HL-60/S4 treated with retinoic acid at 250 ng/mL for 4 days and 3 days (cell line): Measurements from ENCODE around the gene RXFP3.
"Not testable (repeated sequence)": the region's sequence is repeated elsewhere in the genome, so short reads cannot be mapped to it uniquely, and the experiment has no call there.

Source experiments
- in situ Hi-C: fragments of 300-500 bp; cut with MboI; formaldehyde crosslinking; loops from 2 replicates; pipeline ENCODE4 v1.7.0; 2022; ENCODE audit warnings: low sequenced_read_pairs

Gene RXFP3, protein sequence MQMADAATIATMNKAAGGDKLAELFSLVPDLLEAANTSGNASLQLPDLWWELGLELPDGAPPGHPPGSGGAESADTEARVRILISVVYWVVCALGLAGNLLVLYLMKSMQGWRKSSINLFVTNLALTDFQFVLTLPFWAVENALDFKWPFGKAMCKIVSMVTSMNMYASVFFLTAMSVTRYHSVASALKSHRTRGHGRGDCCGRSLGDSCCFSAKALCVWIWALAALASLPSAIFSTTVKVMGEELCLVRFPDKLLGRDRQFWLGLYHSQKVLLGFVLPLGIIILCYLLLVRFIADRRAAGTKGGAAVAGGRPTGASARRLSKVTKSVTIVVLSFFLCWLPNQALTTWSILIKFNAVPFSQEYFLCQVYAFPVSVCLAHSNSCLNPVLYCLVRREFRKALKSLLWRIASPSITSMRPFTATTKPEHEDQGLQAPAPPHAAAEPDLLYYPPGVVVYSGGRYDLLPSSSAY

DNA sequence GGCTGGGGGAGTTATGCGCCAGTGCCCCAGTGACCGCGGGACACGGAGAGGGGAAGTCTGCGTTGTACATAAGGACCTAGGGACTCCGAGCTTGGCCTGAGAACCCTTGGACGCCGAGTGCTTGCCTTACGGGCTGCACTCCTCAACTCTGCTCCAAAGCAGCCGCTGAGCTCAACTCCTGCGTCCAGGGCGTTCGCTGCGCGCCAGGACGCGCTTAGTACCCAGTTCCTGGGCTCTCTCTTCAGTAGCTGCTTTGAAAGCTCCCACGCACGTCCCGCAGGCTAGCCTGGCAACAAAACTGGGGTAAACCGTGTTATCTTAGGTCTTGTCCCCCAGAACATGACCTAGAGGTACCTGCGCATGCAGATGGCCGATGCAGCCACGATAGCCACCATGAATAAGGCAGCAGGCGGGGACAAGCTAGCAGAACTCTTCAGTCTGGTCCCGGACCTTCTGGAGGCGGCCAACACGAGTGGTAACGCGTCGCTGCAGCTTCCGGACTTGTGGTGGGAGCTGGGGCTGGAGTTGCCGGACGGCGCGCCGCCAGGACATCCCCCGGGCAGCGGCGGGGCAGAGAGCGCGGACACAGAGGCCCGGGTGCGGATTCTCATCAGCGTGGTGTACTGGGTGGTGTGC, at the start of gene RXFP3:
RXFP3 (plus strand) TSS at position 6 of the 636 bp plus-strand sequence; CDS start at position 361, 355 bp downstream.
- in situ Hi-C loops, result loop anchor here (25.0 kb wide), 1 partner anchor 499 kb away; the partner anchor contains the start of gene TARS1

DNA sequence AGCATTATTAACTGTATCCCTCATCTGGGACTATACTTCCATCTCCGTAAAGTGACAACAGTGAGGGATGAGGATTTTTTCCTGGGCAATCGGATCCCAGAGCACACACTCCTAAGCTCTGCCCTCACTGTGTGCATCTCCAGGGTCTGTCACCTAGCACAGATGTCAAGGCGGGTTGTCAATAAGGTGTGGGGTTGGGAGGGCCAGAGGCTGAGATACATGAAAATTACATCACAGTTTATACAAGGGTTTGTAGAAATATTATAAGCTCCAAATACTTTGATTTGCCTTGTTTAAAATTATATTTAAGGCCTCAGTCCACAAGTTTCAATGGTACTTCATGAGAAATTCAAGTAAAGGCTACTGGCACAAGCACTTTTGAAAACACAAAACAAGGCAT, 48.9 kb upstream of the RXFP3 start:
- in situ Hi-C loops, result no loop called here

DNA sequence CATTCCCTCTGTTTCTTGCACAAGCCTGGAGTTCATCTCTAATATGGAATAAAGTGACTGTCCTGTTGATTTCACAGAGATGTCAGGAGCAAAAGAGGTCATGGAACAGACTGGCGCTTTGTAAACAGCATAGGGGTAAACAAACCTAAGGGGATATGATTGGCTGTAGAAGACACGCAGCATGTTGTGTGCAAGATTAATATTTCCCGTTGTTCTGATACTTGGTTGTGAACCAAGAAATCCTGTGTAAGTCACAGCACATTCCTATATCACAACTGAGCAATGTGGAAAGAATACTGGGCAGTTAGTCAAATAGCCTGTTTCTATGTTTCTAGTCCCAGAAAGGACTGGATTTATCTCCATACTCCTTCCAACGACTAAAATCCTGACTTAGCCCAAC, 47.6 kb upstream of the RXFP3 start:
- in situ Hi-C loops, result no loop called here

DNA sequence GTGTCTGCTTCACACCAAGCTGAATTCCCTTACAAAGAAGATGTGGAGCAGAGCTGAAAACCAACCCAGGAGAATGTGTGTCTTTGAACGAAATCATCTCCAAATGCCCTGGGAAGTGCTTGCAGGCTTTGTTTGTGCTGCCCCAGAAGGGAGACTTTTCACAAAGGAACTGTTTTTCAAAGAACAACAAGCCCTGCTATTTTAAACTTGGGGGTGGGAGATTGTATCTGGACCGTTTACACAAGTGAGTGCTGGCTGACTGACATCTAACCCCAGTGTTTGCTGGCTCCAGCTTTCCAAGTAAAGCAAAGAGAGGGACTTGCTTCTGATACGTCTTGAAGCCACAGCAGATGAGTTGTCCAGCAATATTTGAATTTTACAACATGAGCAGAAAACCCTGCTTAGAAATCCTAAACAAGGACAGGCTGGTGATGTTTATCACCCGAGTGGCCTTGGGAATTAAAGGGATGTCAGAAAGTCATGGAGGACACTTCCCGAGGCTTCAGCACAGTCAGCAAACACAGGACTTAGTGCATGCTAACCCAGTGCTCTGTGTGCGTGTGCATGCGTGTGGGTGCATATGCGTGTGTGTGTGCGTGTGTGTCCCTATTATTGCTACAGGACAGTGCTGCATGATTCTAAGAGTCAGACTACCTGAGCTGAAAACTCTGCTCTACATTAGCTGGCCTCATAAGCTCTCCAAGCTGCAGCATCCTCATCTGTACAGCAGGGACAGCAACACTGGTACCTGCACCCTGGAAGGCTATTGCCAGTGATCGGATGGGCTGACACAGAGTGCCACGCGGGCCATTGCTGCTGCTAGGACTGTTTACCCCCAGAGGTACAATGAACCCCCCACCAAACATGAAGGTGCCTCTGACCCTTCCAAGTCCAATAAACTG, 45.8 kb upstream of the RXFP3 start:
- in situ Hi-C loops, result no loop called here

DNA sequence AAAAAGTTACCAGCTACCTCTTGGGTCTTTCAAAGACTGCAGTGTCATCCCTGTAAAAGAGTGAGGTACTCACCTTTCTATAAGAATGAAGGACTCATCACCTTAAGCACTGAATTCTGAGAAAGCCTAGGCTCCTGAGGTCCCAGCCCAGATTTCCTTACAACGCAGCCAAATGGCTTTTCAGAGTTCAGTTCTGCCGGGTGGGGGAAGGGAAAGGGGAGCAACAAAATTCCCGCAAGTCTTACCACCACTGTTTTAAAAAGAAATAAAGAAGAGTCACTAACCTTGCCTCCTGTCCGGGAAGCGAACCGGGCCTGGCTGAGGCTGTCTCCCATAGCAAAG, 44.8 kb upstream of the RXFP3 start:
- in situ Hi-C loops, result no loop called here

DNA sequence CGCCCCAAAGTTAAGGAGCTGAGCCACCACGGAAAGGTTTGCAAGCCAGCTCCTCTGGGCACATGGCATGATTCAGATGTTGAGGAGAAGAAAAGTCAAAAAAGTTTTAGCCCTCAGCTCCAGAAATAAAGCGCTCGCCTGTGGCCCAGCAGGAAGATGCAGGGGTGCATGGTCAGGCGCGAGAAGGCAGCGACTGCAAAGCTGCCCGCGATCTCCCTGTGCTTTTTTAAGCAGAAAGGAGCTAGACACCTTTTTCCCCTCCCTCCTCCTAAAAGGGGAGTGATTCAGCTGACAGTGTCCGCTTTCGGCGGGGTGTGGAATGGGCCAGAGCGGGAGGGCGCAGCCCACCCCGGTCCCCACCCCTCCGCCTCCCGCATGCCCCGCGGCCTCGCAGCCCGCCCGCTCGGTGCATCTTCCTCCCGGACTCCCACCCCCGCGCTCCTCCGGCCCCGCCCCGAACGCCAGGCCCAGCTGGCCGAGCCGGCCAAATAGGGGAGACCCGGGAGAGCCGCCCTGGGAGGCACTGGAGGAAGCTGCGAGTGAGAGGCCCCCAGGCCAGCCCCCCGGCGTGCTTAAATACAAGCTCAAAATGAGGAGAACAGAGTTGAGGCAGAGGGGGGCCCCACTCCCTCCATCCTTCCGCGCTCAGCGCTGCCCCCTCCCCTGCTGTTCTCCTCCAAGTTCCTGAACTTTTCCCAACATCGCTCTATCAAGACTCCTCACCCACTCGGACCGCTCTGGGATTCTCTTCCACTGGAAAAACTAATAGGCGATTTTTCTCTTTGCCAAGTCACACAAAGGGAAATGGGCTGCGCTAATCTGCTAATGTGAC, 44.2 kb upstream of the RXFP3 start, which contains the start of gene ADAMTS12:
ADAMTS12 (minus strand) TSS at position 203 of the 832 bp plus-strand sequence; CDS start at position 69, 134 bp downstream.
- in situ Hi-C loops, result no loop called here

DNA sequence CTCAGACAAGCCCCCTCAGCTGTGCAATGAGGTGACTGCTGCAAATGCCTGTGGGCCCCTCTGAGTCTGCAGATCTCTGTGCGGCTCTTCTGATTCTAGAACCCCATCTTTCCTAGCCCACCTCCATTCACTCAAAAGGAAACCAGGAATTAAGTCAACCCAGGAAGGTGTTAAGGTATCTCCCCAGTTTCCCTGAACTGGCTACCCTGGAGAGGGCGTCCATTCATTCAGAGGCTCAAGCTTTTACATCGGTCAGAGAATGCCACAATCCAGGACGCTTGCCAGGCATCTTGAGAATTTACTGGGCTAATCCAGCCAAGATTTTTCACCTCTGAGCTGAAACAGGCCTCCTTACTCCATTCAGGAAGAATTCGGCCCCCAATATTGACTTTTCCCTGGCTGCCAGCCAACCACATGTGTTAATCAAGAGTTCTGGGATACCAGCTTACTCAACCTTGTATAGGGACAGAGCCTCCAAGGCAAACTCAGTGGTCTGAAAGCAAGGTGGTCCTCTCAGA, 43.5 kb upstream of the RXFP3 start:
- in situ Hi-C loops, result no loop called here

DNA sequence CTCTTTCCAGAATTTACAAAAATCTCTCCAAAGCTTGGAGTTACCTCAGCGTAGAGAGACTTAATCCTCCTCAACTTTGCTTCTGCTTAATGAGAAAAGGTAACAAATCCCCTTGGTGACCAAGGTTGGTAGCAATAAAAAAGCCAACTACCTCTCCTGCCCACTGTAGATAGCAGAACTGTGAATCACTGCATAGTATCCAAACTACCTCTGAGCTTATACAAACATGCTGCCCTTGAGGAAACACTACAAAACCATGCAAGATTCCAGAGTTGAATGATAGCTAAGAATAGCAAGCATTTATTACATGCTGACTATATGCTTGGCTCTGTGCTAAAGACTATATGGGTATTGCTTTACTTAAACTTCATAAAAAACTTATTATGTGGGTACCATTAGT, 41.6 kb upstream of the RXFP3 start:
- in situ Hi-C loops, result no loop called here

DNA sequence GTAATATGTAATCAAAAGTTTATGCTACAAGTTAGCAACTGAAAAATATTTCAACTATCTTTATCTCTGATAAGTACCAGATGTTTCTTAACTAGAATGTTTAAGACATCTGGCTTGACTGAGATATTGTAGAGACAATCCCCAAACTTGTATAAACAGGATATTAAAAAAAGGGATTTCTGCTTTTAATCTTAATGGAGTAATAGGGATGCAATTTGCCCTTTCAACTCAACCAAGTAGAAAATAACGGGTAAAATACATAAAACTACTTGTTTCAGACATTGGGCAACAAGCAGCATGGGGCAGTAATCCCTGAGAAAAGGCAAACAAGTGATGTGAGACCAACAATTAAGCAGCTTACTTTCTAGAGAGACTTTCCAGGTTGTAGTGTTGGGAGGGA, 35.0 kb upstream of the RXFP3 start:
- in situ Hi-C loops, result no loop called here

DNA sequence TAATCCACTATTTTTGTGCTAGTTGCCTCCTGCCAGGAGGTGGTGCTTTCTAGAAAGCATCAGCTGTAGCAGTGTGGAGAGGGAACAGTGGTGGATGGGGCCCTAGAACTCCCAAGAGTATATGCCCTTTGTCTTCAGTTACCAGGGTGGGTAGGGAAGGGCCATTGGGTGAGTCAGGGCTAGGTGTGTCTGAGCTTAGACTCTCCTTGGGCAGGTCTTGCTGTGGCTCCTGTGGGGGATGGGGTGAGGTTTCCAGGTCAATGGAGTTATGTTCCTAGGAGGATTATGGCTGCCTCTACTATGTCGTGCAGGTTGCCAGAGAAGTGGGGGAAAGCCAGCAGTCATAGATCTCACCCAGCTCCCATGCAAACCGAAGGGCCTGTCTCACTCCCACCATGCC, 33.1 kb upstream of the RXFP3 start:
- in situ Hi-C loops, result no loop called here

DNA sequence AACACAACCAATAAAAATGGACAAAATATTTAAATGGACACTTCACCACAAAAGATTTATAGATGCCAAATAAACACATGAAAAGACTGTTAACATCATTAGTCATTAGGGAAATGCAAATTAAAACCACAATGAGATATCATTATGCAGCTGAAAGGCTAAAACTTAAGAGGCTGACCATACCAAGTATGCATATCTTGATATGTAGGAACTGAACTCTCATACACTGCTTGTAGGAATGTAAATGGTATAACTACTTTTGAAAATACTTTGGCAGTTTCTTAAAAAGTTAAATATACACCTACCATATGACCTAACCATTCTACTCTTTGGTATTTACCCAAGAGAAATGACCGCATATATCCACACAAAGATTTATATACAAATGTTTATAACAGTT, 30.8 kb upstream of the RXFP3 start:
- in situ Hi-C loops, result no loop called here

DNA sequence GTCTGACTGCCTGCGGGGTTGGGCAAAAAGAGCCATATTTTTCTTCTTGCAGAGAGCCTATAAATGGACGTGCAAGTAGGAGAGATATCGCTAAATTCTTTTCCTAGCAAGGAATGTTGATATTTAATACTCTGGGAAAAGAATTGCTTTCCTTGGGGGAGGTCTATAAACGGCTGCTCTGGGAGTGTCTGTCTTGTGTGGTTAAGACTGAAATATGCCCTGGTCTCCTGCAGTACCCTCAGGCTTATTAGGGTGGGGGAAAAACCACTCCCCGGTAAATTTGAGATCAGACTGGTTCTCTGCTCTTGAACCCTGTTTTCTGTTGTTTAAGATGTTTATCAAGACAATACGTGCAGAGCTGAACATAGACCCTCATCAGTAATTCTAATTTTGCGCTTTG, 29.9 kb upstream of the RXFP3 start:
- in situ Hi-C loops, result not testable (repeated sequence)

DNA sequence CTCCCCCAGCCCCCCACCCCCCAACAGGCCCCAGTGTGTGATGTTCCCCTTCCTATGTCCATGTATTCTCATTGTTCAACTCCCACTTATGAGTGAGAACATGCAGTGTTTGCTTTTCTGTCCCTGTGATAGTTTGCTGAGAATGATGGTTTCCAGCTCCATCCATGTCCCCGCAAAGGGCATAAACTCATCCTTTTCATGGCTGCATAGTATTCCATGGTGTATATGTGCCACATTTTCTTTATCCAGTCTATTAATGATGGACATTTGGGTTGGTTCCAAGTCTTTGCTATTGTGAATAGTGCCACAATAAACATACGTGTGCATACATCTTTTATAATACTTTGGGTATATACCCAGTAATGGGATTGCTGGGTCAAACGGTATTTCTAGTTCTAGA, 21.3 kb upstream of the RXFP3 start:
- in situ Hi-C loops, result not testable (repeated sequence)

DNA sequence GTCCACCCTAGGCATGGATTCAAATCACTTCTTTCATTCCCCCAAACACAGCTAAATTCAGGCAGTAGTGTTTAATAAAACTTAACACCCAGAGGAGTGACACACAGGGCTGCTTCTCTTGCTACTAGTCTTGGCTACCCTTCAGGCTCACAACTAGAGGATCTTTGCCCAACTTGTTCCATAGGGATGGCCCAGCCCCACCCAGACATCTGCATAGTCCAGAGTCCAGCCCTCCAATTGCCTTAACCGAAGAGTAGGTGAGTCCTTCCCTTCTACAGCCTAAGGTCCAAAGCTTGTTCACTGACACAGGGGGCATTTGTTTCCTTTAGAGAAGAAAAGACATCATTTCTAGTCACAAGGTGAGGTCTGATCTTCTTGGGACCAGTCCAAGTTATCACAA, 15.2 kb upstream of the RXFP3 start:
- in situ Hi-C loops, result no loop called here

DNA sequence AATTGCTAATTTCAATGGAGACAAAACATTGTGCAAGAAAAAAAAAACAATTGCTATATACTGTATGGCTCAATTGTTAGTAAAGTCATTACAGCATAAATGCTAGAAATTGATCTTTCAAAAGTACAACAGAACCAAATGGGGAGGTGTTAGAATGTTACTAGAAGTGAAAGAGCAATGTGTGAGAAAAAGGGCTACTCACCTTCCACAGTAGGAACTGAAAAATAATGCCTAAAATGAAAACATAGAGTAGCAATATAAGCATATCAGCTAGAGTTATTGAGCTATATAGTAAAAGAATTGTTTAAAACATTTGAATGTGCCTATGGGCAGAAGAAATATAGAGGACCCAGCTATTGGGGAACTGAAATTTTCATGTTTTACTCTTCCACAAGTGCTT, 10.9 kb upstream of the RXFP3 start:
- in situ Hi-C loops, result loop anchor here (25.0 kb wide), 1 partner anchor 488 kb away; the partner anchor contains the start of gene TARS1

DNA sequence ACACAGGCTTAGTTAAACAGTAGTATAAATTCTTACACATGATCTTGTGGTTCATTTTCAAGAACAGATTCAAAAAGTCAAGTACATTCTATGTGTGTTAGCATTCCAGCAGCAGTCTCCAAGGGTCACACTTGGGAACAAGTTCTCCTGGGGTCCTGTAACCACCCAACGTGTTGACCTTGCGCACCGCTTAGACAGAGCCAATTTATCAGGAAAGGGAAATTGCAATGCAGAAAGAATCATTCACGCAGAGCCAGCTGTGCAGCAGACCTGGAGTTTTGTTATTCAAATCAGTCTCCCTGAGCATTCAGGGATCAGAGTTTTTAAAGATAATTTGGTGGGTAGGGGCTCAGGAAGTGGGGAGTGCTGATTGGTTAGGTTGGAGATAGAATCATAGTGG, 8.5 kb upstream of the RXFP3 start:
- in situ Hi-C loops, result loop anchor here (25.0 kb wide), 1 partner anchor 490 kb away; the partner anchor contains the start of gene TARS1

DNA sequence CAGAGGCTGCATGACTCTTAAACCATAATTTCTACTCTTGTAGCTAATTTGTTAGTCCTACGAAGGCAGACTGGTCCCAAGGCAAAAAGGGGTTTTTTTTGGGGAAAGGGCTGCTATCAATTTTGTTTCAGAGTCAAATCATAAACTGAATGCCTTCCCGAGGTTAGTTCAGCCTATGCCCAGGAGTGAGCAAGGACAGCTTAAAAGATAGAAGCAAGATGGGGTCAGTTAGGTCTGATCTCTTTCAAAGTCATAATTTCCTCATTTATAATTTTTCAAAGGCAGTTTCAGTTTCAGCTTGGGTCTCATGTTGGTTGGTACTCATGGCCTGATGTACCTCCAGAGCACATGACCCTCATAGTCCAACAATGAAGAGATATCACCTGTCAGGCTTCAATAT, 7.9 kb upstream of the RXFP3 start:
- in situ Hi-C loops, result loop anchor here (25.0 kb wide), 1 partner anchor 491 kb away; the partner anchor contains the start of gene TARS1

DNA sequence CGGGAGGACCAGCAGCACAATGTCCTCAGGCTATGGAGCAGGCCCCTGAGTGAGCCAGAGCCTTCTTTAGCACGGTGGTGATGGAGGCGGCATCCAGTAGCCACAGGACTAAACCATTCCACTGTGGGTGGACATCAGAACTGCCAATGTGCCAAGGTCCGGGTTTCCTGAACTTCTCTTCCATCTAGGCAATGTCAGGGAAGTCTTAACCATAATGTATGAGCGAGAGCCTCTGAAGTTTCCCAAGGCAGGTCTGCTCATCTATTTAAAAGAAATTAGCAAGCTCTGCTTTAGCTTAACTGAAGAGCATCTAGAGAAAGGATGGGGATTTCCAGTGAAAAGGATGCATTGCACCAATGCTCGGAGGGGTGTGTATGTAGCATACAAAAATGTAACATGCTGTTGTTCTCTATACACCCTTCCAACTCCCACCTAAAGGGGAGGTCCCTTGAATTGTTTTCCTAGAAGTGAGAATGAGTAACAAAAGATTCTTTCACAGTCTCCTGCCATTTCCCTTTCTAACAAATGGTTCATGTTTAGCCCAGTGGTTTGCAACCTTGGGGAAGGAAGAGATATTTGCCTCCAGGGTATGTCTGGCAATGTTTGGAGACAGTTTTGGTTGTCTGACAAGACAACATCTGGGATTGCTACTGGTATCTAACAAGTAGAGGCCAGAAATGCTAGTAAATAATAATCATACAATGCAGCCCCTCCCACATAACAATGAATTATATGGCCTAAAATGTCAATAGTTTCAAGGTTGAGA, 6.1 kb upstream of the RXFP3 start:
- in situ Hi-C loops, result loop anchor here (25.0 kb wide), 1 partner anchor 493 kb away; the partner anchor contains the start of gene TARS1

DNA sequence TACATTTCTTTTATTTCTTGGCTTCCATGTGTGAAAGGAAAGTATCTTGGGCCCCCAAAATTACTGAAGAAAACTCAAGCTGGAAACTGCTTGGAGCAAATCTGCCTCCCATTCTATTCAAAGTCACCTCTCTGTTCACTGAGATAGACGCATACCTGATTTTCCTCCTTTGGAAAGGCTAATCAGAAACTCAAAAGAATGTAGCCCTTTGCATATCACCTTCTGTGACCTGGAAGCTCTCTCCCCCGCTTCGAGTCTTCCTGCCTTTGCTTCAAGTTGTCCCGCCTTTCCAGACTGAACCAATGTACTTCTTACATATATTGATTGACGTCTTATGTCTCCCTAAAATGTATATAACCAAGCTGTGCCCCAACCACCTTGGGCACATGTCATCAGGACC, 5.0 kb upstream of the RXFP3 start:
- in situ Hi-C loops, result loop anchor here (25.0 kb wide), 1 partner anchor 494 kb away; the partner anchor contains the start of gene TARS1
